Nephron progenitor cell (in vitro differentiated cells): Measurements from ENCODE around the gene CER1.

Source experiments
- DNase-seq: peaks from one replicate; pipeline ENCODE4 v3.0.0; 2021
- H3K27ac Mint-ChIP-seq: 2 replicates; pipeline ENCODE4 v1.8.0; 2021; ENCODE audit warnings: mild to moderate bottlenecking, moderate library complexity, mixed read lengths
- H3K27me3 Mint-ChIP-seq: 2 replicates; pipeline ENCODE4 v1.8.0; 2021; ENCODE audit warnings: mild to moderate bottlenecking, low read depth, mixed read lengths; ENCODE audit not compliant: poor library complexity
- H3K36me3 Mint-ChIP-seq: 2 replicates; pipeline ENCODE4 v1.8.0; 2021; ENCODE audit warnings: low read depth, mixed read lengths
- H3K4me1 Mint-ChIP-seq: 2 replicates; pipeline ENCODE4 v1.8.0; 2021; ENCODE audit warnings: mixed read lengths
- H3K4me3 Mint-ChIP-seq: 2 replicates; pipeline ENCODE4 v1.8.0; 2021; ENCODE audit warnings: mild to moderate bottlenecking, moderate library complexity, mixed read lengths
- H3K9me3 Mint-ChIP-seq: 2 replicates; pipeline ENCODE4 v1.8.0; 2021; ENCODE audit warnings: mild to moderate bottlenecking, moderate library complexity, mixed read lengths
- CTCF ChIP-seq: fragments of 200-600 bp; sonication (generic); IDR thresholded peaks from 2 replicates; pipeline ENCODE4 v1.5.0; 2021; ENCODE audit warnings: antibody characterized with exemption

Gene CER1

GRCh38 chr9:14671377-14671776 is 51.2 kb downstream of the CER1 start:
- Mint-ChIP-seq H3K36me3 (peaks cover 23% of the 10 kb centered on the region), H3K27me3 (peaks cover 2% of the 10 kb centered on the region), H3K9me3 (no peaks in the 10 kb centered on the region), H3K4me3 (no peak overlapping the region), H3K27ac (no peak overlapping the region), H3K4me1 (no peaks in the 10 kb centered on the region)
- no peak for TF ChIP-seq CTCF
- no peak for DNase-seq

DNA sequence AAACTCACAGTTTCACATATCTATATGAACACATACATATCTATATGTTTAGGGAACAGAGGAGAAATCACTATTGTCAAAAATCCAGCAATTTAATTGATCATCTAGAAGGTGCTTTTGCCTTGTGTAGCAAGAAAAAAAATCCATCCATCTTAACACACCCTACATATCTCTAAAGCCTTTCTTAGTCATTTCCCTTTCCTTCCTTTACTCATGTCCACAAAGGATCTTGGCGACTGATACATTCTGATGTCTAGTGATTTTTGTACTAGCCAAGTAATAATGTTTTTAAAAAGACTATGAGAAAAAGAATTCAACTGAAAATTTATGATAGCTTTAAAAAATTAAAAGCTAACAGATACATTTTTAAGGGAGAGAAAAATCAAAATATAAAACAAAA is 51.8 kb downstream of the CER1 start:
- H3K4me3 Mint-ChIP-seq, result no peak overlapping the region
- DNase-seq, result no peak
- no peaks in the 10 kb centered on the region for H3K4me1 Mint-ChIP-seq
- TF ChIP-seq CTCF, result no peak
- no peaks in the 10 kb centered on the region for H3K9me3 Mint-ChIP-seq
- peaks cover 2% of the 10 kb centered on the region for H3K27me3 Mint-ChIP-seq
- peaks cover 23% of the 10 kb centered on the region for H3K36me3 Mint-ChIP-seq
- H3K27ac Mint-ChIP-seq, result no peak overlapping the region
